ENCODE data around the gene TMEM201.
"Not testable (repeated sequence)": the region's sequence is repeated elsewhere in the genome, so short reads cannot be mapped to it uniquely, and the experiment has no call there.

TMEM201 gene

DNA sequence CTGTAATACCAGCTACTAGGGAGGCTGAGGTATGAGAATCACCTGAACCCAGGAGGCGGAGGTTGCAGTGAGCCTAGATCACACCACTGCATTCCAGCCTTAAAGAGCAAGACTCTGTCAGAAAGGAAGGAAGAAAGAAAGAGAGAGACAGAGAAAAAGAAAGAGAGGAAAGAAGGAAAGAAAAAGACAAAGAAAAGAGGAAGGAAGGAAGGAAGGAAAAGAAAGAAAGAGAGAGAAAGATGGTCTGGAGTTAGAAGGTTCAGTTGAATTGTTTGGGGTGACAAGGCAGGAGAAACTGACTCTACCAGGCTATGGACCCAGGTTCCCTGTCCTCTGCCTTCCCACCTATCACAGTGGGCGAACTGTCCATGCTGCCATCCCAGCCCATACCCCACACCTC lies 35.4 kb downstream of the TMEM201 start:
- no peaks in the 10 kb centered on the region; the same call in 1 of the 2 replicates for H3F3A ChIP-seq (ENCODE audit: control insufficient read depth, insufficient read depth)
- no peak overlapping the region for H3K4me3 ChIP-seq (ENCODE audit: low read length)
- no peaks in the 10 kb centered on the region for H3K79me2 ChIP-seq (ENCODE audit: control insufficient read depth, low read length)
- H3K9me2 ChIP-seq (replicated peaks; ENCODE audit: control insufficient read depth, low read length), result no peaks in the 10 kb centered on the region
- H3K27ac ChIP-seq (ENCODE audit: low read depth, low read length), result no peak overlapping the region
- TF ChIP-seq, protein P1, sequence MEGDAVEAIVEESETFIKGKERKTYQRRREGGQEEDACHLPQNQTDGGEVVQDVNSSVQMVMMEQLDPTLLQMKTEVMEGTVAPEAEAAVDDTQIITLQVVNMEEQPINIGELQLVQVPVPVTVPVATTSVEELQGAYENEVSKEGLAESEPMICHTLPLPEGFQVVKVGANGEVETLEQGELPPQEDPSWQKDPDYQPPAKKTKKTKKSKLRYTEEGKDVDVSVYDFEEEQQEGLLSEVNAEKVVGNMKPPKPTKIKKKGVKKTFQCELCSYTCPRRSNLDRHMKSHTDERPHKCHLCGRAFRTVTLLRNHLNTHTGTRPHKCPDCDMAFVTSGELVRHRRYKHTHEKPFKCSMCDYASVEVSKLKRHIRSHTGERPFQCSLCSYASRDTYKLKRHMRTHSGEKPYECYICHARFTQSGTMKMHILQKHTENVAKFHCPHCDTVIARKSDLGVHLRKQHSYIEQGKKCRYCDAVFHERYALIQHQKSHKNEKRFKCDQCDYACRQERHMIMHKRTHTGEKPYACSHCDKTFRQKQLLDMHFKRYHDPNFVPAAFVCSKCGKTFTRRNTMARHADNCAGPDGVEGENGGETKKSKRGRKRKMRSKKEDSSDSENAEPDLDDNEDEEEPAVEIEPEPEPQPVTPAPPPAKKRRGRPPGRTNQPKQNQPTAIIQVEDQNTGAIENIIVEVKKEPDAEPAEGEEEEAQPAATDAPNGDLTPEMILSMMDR (IDR thresholded peaks at IDR 0.05; ENCODE audit: low read depth, low read length, poor library complexity, severe bottlenecking), result no peak
- no peak for TF ChIP-seq EZH2phosphoT487 (IDR thresholded peaks at IDR 0.05; ENCODE audit: borderline replicate concordance, low read length)
- H3K36me3 ChIP-seq (ENCODE audit: control insufficient read depth, low read length), result no peaks in the 10 kb centered on the region
- peaks cover 5% of the 10 kb centered on the region; the same call in 1 of the 2 replicates for H3K27me3 ChIP-seq (ENCODE audit: control insufficient read depth, low read length)
- peak overlapping the region; percentile 10; the same call in 1 of the 2 replicates for H3K4me2 ChIP-seq (ENCODE audit: low read length)
- peaks cover 50% of the 10 kb centered on the region for H3K4me1 ChIP-seq (ENCODE audit: control insufficient read depth, low read length)
- no peaks in the 10 kb centered on the region for H3K9me3 ChIP-seq (ENCODE audit: control insufficient read depth, insufficient read depth, low read length)
- H4K20me1 ChIP-seq (ENCODE audit: control insufficient read depth, insufficient read depth, low read depth, low read length), result no peaks in the 10 kb centered on the region

DNA sequence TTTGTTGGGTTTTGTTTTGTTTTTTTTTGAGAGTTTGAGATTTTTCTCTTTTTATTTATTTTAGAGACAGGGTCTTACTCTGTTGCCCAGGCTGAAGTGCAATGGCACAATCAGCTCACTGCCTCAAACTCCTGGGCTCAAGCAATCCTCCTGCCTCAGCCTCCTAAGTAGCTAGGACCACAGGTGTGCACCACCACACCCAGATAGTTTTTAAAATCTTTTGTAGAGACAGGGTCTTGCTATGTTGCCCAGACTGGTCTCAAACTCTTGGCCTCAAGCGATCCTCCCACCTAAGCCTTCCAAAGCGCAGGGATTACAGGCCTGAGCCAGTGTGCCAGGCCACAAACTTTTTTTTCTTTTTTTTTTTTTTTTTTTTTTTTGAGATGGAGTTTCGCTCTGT lies 36.3 kb downstream of the TMEM201 start:
- H3K4me1 ChIP-seq (ENCODE audit: control insufficient read depth, low read length), result peaks cover 59% of the 10 kb centered on the region
- not testable (repeated sequence) for H3K9me2 ChIP-seq (replicated peaks; ENCODE audit: control insufficient read depth, low read length); H3K36me3 ChIP-seq (ENCODE audit: control insufficient read depth, low read length); H3K9me3 ChIP-seq (ENCODE audit: control insufficient read depth, insufficient read depth, low read length); H3K4me3 ChIP-seq (ENCODE audit: low read length); H3F3A ChIP-seq (ENCODE audit: control insufficient read depth, insufficient read depth); H3K79me2 ChIP-seq (ENCODE audit: control insufficient read depth, low read length); H3K27me3 ChIP-seq (ENCODE audit: control insufficient read depth, low read length); H3K4me2 ChIP-seq (ENCODE audit: low read length); H4K20me1 ChIP-seq (ENCODE audit: control insufficient read depth, insufficient read depth, low read depth, low read length); H3K27ac ChIP-seq (ENCODE audit: low read depth, low read length)

DNA sequence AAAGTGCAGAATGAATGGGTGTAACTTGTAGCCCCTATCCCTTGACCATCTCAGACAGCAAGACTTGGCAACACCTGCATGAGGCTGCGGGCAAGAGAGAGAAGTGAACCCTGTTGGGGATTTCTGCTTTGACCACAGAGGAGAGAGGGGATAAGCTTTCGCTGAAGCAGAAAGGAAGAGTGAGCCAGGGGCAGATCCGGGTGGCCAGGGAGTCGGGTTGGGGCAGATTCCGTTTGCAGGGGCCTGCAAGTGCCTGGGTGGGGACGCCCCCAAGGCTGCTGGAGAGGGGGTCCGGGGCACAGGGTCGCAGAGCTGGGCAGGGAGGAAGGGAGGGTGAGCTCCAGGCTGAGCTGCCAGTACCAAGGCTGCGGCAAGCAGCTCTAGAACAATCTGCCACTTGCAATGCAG lies 37.5 kb downstream of the TMEM201 start:
- H3K4me3 ChIP-seq (ENCODE audit: low read length), result peak overlapping the region; percentile 70
- H4K20me1 ChIP-seq (ENCODE audit: control insufficient read depth, insufficient read depth, low read depth, low read length), result no peaks in the 10 kb centered on the region
- H3K27ac ChIP-seq (ENCODE audit: low read depth, low read length), result peak overlapping the region; percentile 48
- peaks cover 70% of the 10 kb centered on the region for H3K4me1 ChIP-seq (ENCODE audit: control insufficient read depth, low read length)
- peaks cover 5% of the 10 kb centered on the region; the same call in 1 of the 2 replicates for H3K79me2 ChIP-seq (ENCODE audit: control insufficient read depth, low read length)
- H3K9me2 ChIP-seq (replicated peaks; ENCODE audit: control insufficient read depth, low read length), result no peaks in the 10 kb centered on the region
- peaks cover 5% of the 10 kb centered on the region; the same call in 1 of the 2 replicates for H3K27me3 ChIP-seq (ENCODE audit: control insufficient read depth, low read length)
- peak overlapping the region; percentile 90 for H3K4me2 ChIP-seq (ENCODE audit: low read length)
- no peaks in the 10 kb centered on the region for H3K9me3 ChIP-seq (ENCODE audit: control insufficient read depth, insufficient read depth, low read length)
- no peak for TF ChIP-seq EZH2phosphoT487 (IDR thresholded peaks at IDR 0.05; ENCODE audit: borderline replicate concordance, low read length)
- TF ChIP-seq, protein P1 (IDR thresholded peaks at IDR 0.05; ENCODE audit: low read depth, low read length, poor library complexity, severe bottlenecking), result no peak
- H3K36me3 ChIP-seq (ENCODE audit: control insufficient read depth, low read length), result no peaks in the 10 kb centered on the region
- no peaks in the 10 kb centered on the region; the same call in 1 of the 2 replicates for H3F3A ChIP-seq (ENCODE audit: control insufficient read depth, insufficient read depth)

DNA sequence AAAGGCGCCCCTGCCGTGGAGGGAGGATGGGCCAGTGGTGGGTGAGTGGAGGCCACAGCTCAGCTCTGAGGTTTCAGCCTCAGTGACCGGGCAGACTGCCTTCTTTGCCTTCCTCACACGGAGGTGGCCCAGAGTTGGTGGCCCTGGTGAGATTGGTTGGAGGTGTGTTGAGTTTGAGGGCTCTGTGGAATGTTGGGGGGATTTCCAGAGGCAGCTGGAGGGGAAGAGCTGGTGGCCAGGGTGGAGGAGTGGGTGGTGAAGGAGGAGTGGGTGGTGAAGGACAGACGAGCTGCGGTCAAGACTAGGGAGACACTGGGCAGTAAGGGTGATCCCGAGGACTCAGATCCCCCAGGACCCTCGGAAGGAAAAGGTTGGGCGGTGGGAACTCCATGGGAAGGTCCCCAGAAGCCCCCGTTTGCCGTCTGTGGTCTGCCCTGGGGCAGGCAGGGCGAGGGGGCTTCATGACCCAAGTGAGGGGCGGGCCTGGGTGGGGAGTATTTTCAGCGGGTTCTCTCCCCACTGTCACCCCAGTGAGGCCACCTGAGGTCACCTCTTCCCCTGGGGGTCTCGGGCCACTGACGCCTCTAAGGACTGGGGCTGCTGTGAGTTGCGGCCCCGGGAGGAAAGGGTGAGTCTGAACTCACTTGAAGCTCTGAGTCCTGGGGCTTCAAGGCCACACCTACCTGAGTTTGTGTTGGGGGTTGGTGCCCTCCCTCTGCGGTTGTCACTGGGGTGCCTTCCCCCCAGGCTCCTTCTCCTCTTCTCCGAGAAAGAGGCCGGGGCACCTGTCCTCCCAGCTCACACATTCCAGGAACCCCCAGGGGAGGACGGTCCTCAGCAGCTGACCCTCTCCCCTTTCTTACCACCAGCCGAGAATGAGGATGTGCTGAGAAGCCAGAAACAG lies 40.1 kb downstream of the TMEM201 start:
- no peaks in the 10 kb centered on the region for H3K9me2 ChIP-seq (replicated peaks; ENCODE audit: control insufficient read depth, low read length)
- H3K4me1 ChIP-seq (ENCODE audit: control insufficient read depth, low read length), result peaks cover 70% of the 10 kb centered on the region
- H3K4me2 ChIP-seq (ENCODE audit: low read length), result peak overlapping the region; percentile 90
- H3K79me2 ChIP-seq (ENCODE audit: control insufficient read depth, low read length), result peaks cover 5% of the 10 kb centered on the region; the same call in 1 of the 2 replicates
- no peaks in the 10 kb centered on the region; the same call in 1 of the 2 replicates for H3F3A ChIP-seq (ENCODE audit: control insufficient read depth, insufficient read depth)
- H4K20me1 ChIP-seq (ENCODE audit: control insufficient read depth, insufficient read depth, low read depth, low read length), result no peaks in the 10 kb centered on the region
- peak overlapping the region; percentile 69 for H3K27ac ChIP-seq (ENCODE audit: low read depth, low read length)
- H3K4me3 ChIP-seq (ENCODE audit: low read length), result peak overlapping the region; percentile 78
- TF ChIP-seq, protein P1 (IDR thresholded peaks at IDR 0.05; ENCODE audit: low read depth, low read length, poor library complexity, severe bottlenecking), result no peak
- TF ChIP-seq EZH2phosphoT487 (IDR thresholded peaks at IDR 0.05; ENCODE audit: borderline replicate concordance, low read length), result no peak
- no peaks in the 10 kb centered on the region for H3K9me3 ChIP-seq (ENCODE audit: control insufficient read depth, insufficient read depth, low read length)
- H3K36me3 ChIP-seq (ENCODE audit: control insufficient read depth, low read length), result no peaks in the 10 kb centered on the region
- H3K27me3 ChIP-seq (ENCODE audit: control insufficient read depth, low read length), result peaks cover 5% of the 10 kb centered on the region; the same call in 1 of the 2 replicates

Measured in DOHH2 (cell line).